Anterior cingulate cortex (tissue), 58 donors: ENCODE data around the gene PAX8.

Source experiments
- DNase-seq, 58 donors: peaks; one replicate each; lab custom pipeline; 2025; lab: John Stamatoyannopoulos, UW

The PAX8 gene

GRCh38 chr2:113240150-113240914 lies 38.4 kb downstream of the PAX8 start:
- DNase-seq = peak in 54 of 58 donors; percentile 11 to 81 (median 55)

DNA sequence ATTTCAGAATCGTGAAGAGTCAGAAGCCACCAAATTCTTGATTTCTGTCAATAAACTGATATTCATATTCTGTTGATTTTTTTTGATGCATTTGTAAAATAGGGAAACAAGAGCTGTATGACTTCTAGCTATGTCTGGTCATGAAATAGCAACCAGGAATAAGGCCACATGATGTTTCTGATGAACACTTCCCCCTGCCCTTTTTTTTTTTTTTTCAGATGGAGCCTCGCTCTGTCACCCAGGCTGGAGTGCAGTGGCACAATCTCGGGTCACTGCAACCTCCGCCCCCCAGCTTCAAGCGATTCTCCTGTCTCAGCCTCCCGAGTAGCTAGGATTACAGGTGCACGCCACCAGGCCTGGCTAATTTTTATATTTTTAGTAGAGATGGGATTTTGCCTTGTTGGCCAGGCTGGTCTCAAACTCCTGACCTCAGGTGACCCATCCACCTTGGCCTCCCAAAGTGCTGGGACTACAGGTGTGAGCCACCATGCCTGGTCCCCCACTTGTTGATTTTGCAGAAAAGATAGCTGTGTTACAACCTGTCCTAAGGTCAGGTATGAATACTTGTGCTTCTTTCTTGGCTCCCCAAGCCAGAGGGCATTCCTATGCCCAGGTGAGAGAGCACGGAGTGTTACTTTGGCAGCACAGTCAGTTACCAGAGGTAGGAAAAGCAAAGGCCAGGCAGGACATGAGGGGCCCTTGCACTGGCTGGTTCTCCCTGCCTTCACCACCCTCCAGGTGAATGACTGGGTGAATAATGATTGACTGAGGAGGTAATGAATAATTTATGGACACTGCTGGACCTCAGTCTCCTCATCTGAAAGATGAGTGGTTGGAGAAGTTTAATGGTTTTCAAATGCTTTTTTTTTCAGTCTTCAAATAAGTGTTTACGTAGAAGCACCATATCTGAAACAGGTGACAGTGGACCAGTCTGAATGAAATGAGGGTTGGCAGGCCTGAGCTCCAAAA lies 39.6 kb downstream of the PAX8 start:
- DNase-seq = no peak

DNA sequence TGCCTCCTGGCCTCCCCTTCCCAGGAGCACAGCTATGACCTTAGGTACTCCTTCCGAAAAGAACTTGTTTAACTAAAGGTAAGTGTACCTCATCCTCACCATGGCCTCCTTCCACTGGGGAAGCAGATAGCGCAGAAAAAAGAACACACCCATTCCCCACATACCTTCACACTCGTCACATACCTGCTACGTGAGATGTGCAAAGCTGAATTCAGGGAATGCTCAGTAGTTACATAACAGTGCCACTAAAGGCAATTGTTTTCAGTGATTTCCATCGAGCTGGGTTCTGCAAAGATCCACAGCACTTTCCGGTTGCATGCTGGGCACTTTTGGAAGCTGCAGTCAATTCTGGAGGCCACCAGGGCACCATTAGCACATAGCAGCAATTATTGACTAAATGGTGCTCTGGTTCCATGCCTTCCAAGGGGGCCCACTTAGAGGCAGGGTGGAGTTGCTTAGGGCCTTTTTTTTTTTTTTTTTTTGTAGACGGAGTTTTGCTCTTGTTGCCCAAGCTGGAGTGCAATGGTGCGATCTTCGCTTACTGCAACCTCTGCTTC lies 41.0 kb downstream of the PAX8 start:
- no peak for DNase-seq

DNA sequence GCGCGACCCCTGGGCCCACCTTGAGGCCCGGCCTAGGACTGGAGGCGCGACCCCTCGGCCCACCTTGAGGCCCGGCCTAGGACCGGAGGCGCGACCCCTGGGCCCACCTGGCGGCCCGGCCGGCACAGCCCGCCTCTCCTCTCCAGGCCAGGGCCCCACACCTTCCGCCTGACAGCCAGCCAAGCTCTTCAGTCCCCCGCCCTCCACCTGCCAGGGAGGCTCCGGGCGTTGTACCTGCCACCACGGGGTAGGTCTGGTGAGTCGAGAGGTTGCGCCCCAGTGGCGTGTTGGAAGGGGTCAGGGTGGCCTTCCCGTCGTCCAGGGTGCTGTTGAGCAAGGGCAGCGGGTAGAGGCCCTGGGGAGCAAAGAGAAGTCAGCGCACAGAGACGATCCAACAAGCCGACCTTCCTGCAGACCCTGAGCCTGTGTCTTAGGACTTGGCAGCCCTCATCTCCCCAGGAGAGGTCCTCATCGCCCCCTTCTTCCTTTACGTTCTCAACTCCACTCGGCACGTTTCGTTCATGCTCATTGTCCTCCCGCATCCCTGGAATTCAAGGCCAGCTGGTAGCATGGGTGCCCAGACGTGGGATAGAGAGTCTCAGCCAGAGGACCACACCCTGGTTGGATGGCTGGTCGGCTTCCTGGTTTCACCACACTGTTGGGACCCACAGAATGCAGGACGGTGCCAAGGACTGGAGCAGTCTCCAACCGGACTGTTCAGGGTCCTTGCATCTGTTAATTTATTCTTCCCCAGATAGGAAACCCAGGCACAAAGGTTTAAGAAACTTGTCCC lies 42.2 kb downstream of the PAX8 start:
- DNase-seq = no peak

GRCh38 chr2:113235347-113236226 lies 43.1 kb downstream of the PAX8 start:
- peak in 12 of 58 donors; percentile 12 to 43 (median 24) for DNase-seq

GRCh38 chr2:113234721-113235346 lies 43.9 kb downstream of the PAX8 start:
- no peak for DNase-seq

DNA sequence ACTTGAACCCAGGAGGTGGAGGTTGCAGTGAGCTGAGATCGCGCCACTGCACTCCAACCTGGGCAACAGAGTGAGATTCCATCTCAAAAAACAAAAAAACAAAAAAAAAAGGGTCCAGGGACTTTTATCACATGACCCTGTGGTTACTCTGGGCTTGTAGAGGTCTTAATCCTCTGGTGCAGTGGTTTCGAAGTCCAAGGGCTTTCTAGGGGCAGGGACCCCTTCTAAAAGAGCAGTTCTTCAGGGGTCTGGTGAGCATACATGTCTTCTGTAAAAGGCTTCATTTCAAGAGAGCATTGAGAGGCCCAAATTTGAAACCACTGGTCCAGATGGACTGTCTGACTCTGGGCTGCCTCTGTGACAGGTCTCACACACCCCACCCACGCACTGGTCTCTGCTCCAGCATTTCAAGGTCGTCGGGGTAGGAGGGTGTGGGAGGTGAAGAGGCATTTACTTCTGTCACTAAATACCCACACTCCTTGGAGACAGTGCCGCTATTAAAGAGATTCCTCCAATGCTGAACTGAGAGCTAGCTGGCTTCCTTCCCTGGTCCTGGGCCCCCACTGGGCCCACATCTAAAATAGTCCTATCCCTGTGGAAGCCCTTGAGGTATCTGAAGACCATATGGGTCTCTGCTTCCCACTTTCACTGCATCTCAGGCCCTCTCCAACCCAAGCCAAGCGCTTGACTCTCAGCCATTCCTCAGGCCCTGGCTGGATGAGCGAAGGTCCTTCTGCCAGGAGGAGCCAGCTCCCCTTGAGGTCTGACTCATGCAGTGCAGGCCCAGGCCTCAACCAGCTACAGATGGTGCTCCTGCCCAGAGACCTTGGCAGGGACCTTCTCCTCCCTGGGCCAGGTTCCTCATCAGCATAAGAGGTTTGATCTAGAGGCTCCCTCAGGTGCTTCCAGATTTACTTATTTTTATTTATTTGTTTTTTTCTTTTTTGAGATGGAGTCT lies 44.8 kb downstream of the PAX8 start:
- DNase-seq = no peak

DNA sequence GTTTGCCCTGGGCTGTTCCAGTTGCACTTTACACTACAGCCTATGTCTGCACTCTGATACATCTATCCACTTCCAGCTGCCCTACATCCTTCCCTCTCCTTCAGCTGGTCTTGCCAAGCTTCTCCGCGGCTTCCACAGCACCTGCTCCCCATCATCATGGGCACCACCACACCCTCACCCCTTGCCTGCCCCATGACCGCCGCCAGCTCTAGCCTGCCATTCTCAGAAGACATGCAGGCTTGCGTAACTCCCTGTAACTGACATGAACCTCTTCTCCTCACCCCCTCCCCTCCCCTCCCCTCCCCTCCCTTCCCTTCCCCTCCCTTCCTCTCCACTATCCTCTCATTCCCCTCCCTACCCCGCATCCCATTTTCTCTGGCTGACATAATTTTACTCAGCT lies 46.0 kb downstream of the PAX8 start:
- no peak for DNase-seq

DNA sequence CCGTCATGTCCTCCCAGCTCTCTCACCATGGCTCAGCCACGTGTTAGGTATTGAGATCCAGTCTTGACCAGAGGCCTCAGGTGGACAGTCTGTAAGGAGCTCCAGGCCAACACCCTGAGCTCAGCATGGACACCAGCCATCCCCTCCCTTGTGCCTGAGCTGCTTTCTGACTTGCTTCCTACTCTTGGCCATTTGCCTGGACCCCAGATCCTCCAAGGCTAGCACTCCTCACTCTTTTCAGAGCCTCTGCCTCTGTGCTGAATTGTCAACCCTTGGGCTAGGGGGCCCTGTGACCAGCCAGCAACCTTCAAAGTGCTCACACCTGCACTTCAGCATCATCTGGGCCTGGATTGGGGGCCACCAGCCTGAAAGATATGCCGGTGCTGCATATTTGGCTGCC lies 46.6 kb downstream of the PAX8 start:
- no peak for DNase-seq

- no peak for DNase-seq
Observed at GRCh38 chr2:113231064-113231463, 47.7 kb downstream of the PAX8 start.

GRCh38 chr2:113230531-113230930 lies 48.2 kb downstream of the PAX8 start:
- DNase-seq = no peak

- DNase-seq = no peak
Observed at GRCh38 chr2:113229795-113230194, 48.9 kb downstream of the PAX8 start.

DNA sequence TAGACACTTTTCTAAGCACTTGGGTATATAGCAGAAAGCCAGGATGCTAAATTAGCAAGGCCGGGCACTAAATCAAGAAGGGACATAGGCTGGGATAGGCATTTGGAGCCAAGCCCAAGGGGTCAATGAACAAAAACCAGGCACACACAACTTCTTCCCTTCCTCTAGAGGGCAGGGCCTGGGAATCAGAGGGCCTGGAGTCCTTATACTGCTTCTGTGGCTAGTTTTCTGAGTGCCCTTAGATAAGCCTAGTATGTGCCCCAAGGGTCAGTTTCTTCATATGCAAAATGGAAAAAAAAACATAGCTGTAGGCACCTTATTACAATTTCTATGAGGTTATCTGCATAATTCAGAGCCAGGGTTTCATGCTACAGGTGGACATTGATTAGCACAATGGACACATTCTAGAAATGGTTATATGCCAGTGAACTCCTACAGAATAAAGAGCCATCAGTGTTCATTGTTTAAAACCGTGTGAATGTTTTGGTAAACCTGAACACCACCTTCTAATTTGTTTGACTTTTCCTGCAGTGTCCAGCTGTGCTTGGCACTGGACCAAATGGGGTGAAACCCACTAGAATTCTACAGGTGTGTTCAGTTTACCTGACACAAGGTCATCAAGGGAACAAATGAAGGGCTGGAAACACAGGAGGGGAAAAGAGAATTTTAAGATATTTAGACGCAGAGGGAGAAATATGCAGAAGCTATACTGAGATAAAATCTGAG lies 49.6 kb downstream of the PAX8 start:
- no peak for DNase-seq

DNA sequence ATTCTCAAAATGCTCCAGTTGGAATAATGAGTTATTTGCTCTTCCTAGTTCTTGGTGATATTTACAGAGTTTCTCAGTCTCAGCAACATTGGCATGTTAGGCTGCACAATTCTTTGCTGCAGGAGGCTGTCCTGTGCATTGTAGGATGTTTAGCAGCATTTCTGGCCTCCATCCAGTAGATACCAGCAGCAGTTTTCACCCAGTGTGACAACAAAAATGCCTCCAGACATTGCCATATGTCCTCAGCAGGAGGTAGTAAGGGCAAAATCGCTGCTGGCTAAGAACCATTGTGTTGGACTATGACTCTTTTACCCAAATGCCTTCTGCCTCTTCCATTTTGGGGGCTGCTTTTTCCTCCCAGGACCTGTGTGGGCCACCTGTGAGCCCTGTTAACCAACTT lies 50.4 kb downstream of the PAX8 start:
- no peak for DNase-seq

DNA sequence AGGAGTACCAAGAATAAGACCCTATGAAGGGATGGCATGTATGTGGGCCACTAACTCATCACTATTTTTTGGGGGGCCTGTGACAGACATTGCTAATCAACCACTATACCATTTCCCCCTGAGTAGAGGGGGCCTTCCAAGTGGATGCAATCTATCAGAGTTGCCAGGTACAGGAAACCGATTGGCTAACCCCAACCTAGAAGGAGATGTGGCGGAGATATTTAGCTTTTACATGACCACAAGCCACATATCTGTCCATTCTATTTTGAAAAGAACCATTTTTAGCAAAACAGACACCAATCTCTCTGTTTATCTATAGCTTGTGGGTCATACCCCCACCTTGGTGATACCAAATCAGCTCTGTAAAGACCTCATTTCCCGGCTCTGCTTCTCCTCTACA lies 51.0 kb downstream of the PAX8 start:
- no peak for DNase-seq

GRCh38 chr2:113227290-113227689 lies 51.4 kb downstream of the PAX8 start:
- DNase-seq = no peak

DNA sequence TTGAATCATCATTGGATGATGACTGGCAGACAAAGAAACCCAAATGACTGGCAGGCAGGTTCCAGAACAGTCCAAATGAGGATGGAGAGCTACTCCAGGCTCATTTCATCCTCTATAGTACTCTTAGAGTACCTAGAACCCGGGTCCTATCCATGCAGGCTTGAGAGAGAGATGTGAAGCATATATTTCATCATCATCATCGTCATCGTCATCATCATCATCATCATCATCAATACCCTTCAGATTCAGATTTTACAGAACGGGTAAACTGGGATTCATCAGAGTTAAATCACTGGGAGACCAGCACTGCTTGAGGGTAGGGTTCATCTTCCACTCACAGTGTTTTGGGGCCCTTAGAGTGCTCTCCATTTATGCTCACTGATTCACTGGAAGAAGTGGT lies 52.3 kb downstream of the PAX8 start:
- DNase-seq = no peak
